ENCODE results near the gene ACP2.
A peak's percentile ranks its signal among the peaks of the same experiment; 100 is the strongest.
"Not testable (repeated sequence)": the region's sequence is repeated elsewhere in the genome, so short reads cannot be mapped to it uniquely, and the experiment has no call there.

Gene ACP2

GRCh38 chr11:47241841-47242301, 6.7 kb downstream of the ACP2 start:
- no peak for DNase-seq

- no peak for DNase-seq
Measured at GRCh38 chr11:47239852-47240251, 8.8 kb downstream of the ACP2 start.

GRCh38 chr11:47236482-47236881, 12.1 kb downstream of the ACP2 start:
- DNase-seq, result no peak

DNA sequence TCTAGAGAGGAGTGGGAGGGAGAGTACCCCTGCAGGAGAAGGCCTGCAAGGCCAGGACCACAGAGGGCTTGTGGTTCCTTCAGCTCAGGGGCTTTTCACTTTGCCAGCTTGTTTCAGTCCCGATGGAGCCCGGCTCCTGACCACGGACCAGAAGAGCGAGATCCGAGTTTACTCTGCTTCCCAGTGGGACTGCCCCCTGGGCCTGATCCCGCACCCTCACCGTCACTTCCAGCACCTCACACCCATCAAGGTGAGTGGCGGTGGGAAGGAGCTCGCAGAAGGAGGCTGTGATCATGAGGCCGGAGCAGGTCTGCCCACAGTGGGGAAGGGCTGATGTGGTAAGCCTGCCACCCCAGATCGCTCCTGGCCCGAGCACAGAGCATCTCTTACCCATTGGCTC, 13.5 kb downstream of the ACP2 start:
- DNase-seq, result no peak

DNA sequence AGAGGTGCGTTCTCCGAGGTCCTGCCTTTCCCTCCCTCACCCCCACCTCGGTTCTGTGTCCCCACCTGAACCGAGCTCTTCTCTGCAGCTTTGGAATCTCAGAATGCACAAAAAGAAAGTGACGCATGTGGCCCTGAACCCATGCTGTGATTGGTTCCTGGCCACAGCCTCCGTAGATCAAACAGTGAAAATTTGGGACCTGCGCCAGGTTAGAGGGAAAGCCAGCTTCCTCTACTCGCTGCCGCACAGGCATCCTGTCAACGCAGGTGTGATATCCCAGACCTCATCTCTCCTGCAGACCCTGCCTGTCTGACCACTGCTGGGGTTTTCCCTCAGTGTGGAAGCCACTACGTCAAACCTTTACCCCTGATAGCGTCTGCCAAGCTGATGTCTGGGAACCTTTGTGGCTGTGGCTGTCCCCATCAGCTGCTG, 13.9 kb downstream of the ACP2 start:
- no peak for DNase-seq

DNA sequence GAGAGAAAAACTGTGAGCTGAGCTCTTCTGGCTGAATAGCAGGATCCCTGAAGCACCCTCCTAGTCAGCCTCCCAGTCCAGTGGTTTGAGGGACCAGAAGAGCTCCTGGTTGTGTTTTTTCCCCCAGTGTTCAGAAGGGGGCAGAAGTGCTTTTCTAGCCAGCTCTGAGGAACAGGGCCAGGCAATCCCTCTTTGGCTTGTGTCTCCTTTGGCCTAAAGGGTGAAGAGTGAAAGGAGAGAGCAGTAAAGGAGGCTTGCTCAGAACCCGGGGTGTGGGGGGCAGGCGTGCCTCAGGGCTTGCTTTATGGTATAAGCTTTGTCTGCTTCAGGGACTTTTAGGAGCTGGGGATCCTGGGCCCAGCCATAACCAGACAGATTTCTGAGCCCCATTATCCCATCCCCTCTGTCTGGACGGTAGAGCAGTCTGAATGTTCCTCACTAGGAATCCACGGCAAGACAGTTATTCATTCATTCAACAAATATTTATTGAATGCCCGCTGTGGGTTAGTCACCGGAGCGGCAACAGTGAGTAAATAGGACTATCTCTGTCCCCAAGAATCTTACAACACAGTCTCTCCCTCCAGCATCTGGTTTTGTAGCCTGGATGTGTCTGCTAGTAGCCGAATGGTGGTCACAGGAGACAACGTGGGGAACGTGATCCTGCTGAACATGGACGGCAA, 14.5 kb downstream of the ACP2 start:
- no peak for DNase-seq

- no peak for DNase-seq
Measured at GRCh38 chr11:47233051-47233450, 15.6 kb downstream of the ACP2 start.

GRCh38 chr11:47229161-47229560, 19.5 kb downstream of the ACP2 start:
- DNase-seq, result no peak

- DNase-seq, result no peak
Measured at GRCh38 chr11:47225552-47226400, 22.8 kb downstream of the ACP2 start.

DNA sequence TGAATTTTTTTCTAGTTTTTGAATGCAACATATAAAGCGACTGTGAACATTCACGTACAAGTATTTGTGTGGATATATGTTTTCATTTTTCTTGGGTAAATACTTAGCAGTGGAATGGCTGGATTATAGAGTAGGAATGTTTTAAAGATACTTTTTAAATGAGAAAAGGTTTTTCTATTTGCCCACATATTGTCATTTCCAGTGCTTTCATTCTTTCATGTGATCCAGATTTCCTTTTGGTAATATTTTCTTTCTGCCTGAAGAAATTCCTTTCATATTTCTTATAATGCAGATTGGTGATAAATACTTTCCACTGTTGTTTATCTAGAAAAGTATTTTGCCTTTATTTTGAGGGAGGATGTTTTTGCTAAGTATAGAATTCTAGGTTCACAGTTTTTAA, 25.9 kb downstream of the ACP2 start:
- no peak for DNase-seq

DNA sequence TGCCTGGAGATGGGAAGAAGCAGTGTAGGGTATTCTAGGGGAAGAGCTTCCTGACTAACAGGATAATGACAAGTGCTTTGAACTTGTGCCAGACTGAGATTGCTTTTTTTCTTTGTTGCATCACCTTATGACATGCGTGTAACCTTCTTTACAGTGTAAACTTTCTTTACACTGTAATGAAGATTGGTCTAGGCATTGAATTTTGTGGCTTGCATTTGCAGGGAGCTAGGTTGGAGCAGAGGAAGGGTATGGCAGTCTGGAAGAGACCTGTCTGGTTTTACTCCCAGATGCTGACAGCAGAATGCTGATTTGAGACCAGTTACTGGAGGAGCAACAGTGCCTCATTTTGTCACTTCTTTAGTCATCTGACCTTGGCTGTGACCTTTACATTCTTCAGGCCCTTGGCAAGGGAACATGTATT, 28.2 kb downstream of the ACP2 start:
- DNase-seq, result no peak

DNA sequence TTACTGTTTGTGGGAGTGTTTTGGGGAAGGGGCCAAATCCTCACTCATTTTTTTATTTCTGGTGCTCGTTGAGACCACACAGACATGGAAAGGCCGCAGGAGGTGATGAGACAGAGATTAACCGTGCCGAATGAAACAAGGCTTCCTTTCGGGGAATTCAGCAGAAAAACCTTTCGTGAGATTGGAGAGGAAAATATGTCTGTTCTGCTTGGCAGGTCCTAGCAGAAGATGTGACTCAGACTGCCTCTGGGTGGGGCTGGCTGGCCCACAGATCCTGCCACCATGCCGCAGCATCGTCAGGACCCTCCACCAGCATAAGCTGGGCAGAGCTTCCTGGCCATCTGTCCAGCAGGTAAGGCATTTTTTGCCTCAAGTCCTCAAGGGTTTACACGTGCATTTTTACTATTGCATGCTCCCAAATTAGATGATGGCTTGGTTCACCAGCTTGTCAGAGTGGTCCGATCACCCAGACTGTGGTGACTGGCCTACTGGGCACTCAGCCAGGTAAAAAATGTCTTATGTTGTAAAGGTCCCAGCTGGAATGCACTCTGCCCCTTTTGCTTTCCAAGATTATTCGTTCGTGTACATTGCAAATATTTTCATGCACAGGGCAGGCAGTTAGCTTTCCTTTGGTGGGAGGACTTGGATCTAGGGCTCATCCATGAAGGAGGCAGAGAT, 32.4 kb downstream of the ACP2 start:
- DNase-seq, result peak; percentile 24

GRCh38 chr11:47215366-47215910, 33.2 kb downstream of the ACP2 start:
- DNase-seq, result no peak

- DNase-seq, result peak; percentile 92
Measured at GRCh38 chr11:47213950-47214565, 34.6 kb downstream of the ACP2 start.

DNA sequence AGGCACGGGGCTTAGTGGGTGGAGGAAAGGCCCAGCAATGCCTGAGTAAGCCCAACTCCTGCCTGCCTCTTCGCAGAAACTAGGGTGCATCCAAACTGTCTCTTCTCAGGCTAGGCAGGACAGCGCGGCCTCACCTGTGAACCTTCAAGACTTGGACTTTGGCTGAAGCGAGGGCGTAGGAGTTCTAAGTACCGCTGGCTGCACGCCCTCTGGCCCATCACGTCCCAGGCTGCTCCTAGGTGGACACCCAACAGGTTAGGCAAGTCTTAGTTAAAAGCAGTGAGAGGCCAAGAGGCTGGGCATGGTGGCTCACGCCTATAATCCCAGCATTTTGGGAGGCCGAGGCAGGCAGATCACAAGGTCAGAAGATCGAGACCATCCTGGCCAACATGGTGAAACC, 35.7 kb downstream of the ACP2 start:
- DNase-seq, result no peak

- DNase-seq, result no peak
Measured at GRCh38 chr11:47208628-47209027, 40.0 kb downstream of the ACP2 start.

GRCh38 chr11:47208008-47208552, 40.5 kb downstream of the ACP2 start:
- DNase-seq, result not testable (repeated sequence)

GRCh38 chr11:47207459-47207858, 41.2 kb downstream of the ACP2 start:
- no peak for DNase-seq

- DNase-seq, result not testable (repeated sequence)
Measured at GRCh38 chr11:47206577-47206976, 42.0 kb downstream of the ACP2 start.

GRCh38 chr11:47204637-47204989, 44.0 kb downstream of the ACP2 start:
- DNase-seq, result no peak

GRCh38 chr11:47202576-47202975, 46.0 kb downstream of the ACP2 start:
- no peak for DNase-seq

GRCh38 chr11:47201015-47201414, 47.6 kb downstream of the ACP2 start:
- no peak for DNase-seq

GRCh38 chr11:47198161-47198560, 50.5 kb downstream of the ACP2 start:
- not testable (repeated sequence) for DNase-seq
